ENCODE data around the gene DDAH1.

DDAH1 gene

GRCh38 chr1:85375493-85375892 lies 89.5 kb downstream of the DDAH1 start:
- TF ChIP-seq GATA2 (IDR thresholded peaks at IDR 0.05; ENCODE audit: low read depth, low read length) (no peak), GATA3 (IDR thresholded peaks at IDR 0.05; ENCODE audit: low read depth, low read length) (no peak)

- TF ChIP-seq GATA2 (IDR thresholded peaks at IDR 0.05; ENCODE audit: low read depth, low read length), result no peak
- TF ChIP-seq GATA3 (IDR thresholded peaks at IDR 0.05; ENCODE audit: low read depth, low read length), result no peak
Measured at GRCh38 chr1:85374160-85374559, 90.8 kb downstream of the DDAH1 start.

- TF ChIP-seq GATA3 (IDR thresholded peaks at IDR 0.05; ENCODE audit: low read depth, low read length), result no peak
- TF ChIP-seq GATA2 (IDR thresholded peaks at IDR 0.05; ENCODE audit: low read depth, low read length), result no peak
Measured at GRCh38 chr1:85373378-85373708, 91.6 kb downstream of the DDAH1 start.

GRCh38 chr1:85372683-85373377 lies 92.1 kb downstream of the DDAH1 start:
- no peak for TF ChIP-seq GATA3 (IDR thresholded peaks at IDR 0.05; ENCODE audit: low read depth, low read length)

GRCh38 chr1:85371021-85371420 lies 93.9 kb downstream of the DDAH1 start:
- TF ChIP-seq GATA2 (IDR thresholded peaks at IDR 0.05; ENCODE audit: low read depth, low read length), result no peak
- TF ChIP-seq GATA3 (IDR thresholded peaks at IDR 0.05; ENCODE audit: low read depth, low read length), result no peak

GRCh38 chr1:85368073-85368770 lies 96.7 kb downstream of the DDAH1 start:
- TF ChIP-seq GATA3 (IDR thresholded peaks at IDR 0.05; ENCODE audit: low read depth, low read length), result no peak
- TF ChIP-seq GATA2 (IDR thresholded peaks at IDR 0.05; ENCODE audit: low read depth, low read length), result no peak

GRCh38 chr1:85366391-85367170 lies 98.4 kb downstream of the DDAH1 start:
- no peak for TF ChIP-seq GATA2 (IDR thresholded peaks at IDR 0.05; ENCODE audit: low read depth, low read length)
- no peak for TF ChIP-seq GATA3 (IDR thresholded peaks at IDR 0.05; ENCODE audit: low read depth, low read length)

- no peak for TF ChIP-seq GATA2 (IDR thresholded peaks at IDR 0.05; ENCODE audit: low read depth, low read length)
- no peak for TF ChIP-seq GATA3 (IDR thresholded peaks at IDR 0.05; ENCODE audit: low read depth, low read length)
Measured at GRCh38 chr1:85365851-85366250, 99.1 kb downstream of the DDAH1 start.

- TF ChIP-seq GATA2 (IDR thresholded peaks at IDR 0.05; ENCODE audit: low read depth, low read length) (no peak), GATA3 (IDR thresholded peaks at IDR 0.05; ENCODE audit: low read depth, low read length) (no peak)
Measured at GRCh38 chr1:85363521-85363920, 101.4 kb downstream of the DDAH1 start.

GRCh38 chr1:85363092-85363491 lies 101.9 kb downstream of the DDAH1 start:
- TF ChIP-seq GATA2 (IDR thresholded peaks at IDR 0.05; ENCODE audit: low read depth, low read length), result no peak
- TF ChIP-seq GATA3 (IDR thresholded peaks at IDR 0.05; ENCODE audit: low read depth, low read length), result no peak

- no peak for TF ChIP-seq GATA2 (IDR thresholded peaks at IDR 0.05; ENCODE audit: low read depth, low read length)
- no peak for TF ChIP-seq GATA3 (IDR thresholded peaks at IDR 0.05; ENCODE audit: low read depth, low read length)
Measured at GRCh38 chr1:85361606-85362296, 103.2 kb downstream of the DDAH1 start.

- TF ChIP-seq GATA3 (IDR thresholded peaks at IDR 0.05; ENCODE audit: low read depth, low read length), result no peak
- TF ChIP-seq GATA2 (IDR thresholded peaks at IDR 0.05; ENCODE audit: low read depth, low read length), result no peak
Measured at GRCh38 chr1:85360730-85361493, 104.0 kb downstream of the DDAH1 start.

GRCh38 chr1:85359874-85360721 lies 104.9 kb downstream of the DDAH1 start:
- TF ChIP-seq GATA3 (IDR thresholded peaks at IDR 0.05; ENCODE audit: low read depth, low read length) (no peak), GATA2 (IDR thresholded peaks at IDR 0.05; ENCODE audit: low read depth, low read length) (no peak)
